Heart left ventricle (tissue), 13 donors: ENCODE results near the gene CD101.

Experiments used
- CTCF ChIP-seq, 12 donors: fragments of 200-600 bp; sonication (generic) in 4 of 12; IDR thresholded peaks; one replicate each; pipeline versions ENCODE4 v1.5.0 to v1.8.0; 2018 to 2022; ENCODE audit warnings: antibody characterized with exemption in 12 of 12, mild to moderate bottlenecking in 5 of 12
- POLR2A ChIP-seq, 2 donors: fragments of 450-650 bp; IDR thresholded peaks; one replicate each; pipeline ENCODE4 v1.6.1; 2017; ENCODE audit warnings: antibody characterized with exemption in 2 of 2, mild to moderate bottlenecking in 2 of 2, moderate library complexity in 2 of 2
- donor health status: ischemic (EF 13 %, LVEDD 7.1; RV severe dilation, severe dysfunction).
- donor health status: DM: no; HTN: yes; CAD: no.
- donor health status: DM: no; HTN: no; CAD: no.
- donor health status: ischemic (EF 25% LVEDD 6.9; RV normal size, moderate dysfunction).
- donor health status: ischemic (EF 25% LVEDD 5.7; RV mildly dilated, moderate dysfunction).
- donor health status: ischemic (EF 35%, LVEDD 5.7; RV mildly dilated, moderate dysfunction).
- donor health status: nonischemic (EF 11% LVEDD 7.7; RV severe dilation, severe dysfunction).
- donor health status: DM: yes; HTN: yes; CAD: no.
- donor health status: PGD.
- donor health status: ischemic (EF 29% LVEDD 5.4; RV normal size, mild dysfunction).
- donor health status: nonischemic (EF 23%, LVEDD 6.1; RV moderate dilation, normal function).

GRCh38 chr1:117076648-117077047 lies 75.1 kb downstream of the CD101 start:
- no peak for TF ChIP-seq CTCF (IDR thresholded peaks at IDR 0.05)
- no peak for TF ChIP-seq POLR2A (IDR thresholded peaks at IDR 0.05)
